ENCODE results near the gene DYNC2LI1.

DNA sequence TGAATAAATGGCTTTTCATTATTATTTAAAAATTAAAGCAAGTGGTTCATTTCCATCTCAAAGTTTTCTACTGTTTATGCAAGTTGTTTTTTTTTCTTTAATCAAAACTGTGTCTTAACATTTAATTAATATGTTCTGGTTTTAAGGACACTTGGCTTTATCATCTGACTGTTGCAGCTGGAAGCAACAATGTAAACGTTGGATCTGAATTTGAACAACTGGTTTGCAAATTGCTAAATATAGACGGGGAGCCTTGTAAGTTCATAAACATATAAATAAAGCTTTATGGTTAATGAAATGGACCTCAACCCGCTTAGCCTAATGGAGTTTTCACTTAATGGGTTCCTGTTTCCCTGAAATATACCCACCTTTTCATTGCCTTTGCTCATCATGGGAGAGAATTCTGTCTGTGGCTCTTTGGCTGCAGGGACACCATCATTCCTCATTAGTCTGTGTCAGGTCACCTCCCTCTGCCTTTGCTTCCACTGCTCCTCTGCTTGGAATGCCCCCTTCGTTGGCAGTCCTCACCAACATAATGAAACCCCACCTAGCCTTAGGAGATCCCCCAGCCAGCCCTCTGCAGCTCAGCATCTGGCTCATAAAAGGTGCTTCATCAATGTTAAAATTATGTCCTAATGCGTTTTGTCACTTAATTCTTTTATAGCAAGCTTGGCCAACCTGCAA is 44.2 kb upstream of the DYNC2LI1 start:
- TF ChIP-seq POLR2A (IDR thresholded peaks at IDR 0.05; ENCODE audit: control extremely low read depth in 1 of 2, low read depth in 2 of 2, low read length in 2 of 2) = no peak
- no peak for TF ChIP-seq BACH1 (IDR thresholded peaks at IDR 0.05; ENCODE audit: low read length)
- TF ChIP-seq, protein P1, sequence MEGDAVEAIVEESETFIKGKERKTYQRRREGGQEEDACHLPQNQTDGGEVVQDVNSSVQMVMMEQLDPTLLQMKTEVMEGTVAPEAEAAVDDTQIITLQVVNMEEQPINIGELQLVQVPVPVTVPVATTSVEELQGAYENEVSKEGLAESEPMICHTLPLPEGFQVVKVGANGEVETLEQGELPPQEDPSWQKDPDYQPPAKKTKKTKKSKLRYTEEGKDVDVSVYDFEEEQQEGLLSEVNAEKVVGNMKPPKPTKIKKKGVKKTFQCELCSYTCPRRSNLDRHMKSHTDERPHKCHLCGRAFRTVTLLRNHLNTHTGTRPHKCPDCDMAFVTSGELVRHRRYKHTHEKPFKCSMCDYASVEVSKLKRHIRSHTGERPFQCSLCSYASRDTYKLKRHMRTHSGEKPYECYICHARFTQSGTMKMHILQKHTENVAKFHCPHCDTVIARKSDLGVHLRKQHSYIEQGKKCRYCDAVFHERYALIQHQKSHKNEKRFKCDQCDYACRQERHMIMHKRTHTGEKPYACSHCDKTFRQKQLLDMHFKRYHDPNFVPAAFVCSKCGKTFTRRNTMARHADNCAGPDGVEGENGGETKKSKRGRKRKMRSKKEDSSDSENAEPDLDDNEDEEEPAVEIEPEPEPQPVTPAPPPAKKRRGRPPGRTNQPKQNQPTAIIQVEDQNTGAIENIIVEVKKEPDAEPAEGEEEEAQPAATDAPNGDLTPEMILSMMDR (IDR thresholded peaks at IDR 0.05; ENCODE audit: control extremely low read depth in 1 of 3, insufficient read depth in 1 of 3, low read depth in 1 of 3, low read length in 3 of 3) = no peak
- no peak for TF ChIP-seq JUN (IDR thresholded peaks at IDR 0.05; ENCODE audit: low read depth, low read length)
- TF ChIP-seq, protein P2, sequence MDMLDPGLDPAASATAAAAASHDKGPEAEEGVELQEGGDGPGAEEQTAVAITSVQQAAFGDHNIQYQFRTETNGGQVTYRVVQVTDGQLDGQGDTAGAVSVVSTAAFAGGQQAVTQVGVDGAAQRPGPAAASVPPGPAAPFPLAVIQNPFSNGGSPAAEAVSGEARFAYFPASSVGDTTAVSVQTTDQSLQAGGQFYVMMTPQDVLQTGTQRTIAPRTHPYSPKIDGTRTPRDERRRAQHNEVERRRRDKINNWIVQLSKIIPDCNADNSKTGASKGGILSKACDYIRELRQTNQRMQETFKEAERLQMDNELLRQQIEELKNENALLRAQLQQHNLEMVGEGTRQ (IDR thresholded peaks at IDR 0.05; ENCODE audit: low read length) = no peak
- TF ChIP-seq CBX8 (IDR thresholded peaks at IDR 0.05; ENCODE audit: borderline replicate concordance, low read depth, low read length) = no peak
- no peak for TF ChIP-seq RNF2 (IDR thresholded peaks at IDR 0.05; ENCODE audit: borderline replicate concordance, low read depth, low read length, missing control alignments, poor library complexity, severe bottlenecking)
- TF ChIP-seq POLR2AphosphoS5 (IDR thresholded peaks at IDR 0.05; ENCODE audit: low read depth, low read length) = no peak
- no peak for TF ChIP-seq RFX5 (IDR thresholded peaks at IDR 0.05; ENCODE audit: borderline replicate concordance, low read depth, low read length)
- TF ChIP-seq, protein P3, sequence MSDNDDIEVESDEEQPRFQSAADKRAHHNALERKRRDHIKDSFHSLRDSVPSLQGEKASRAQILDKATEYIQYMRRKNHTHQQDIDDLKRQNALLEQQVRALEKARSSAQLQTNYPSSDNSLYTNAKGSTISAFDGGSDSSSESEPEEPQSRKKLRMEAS (IDR thresholded peaks at IDR 0.05) = no peak
- TF ChIP-seq NRF1 (IDR thresholded peaks at IDR 0.05; ENCODE audit: low read depth, low read length) = no peak
- no peak for TF ChIP-seq RAD21 (IDR thresholded peaks at IDR 0.05 in 1 of 2, conservative IDR thresholded peaks at IDR 0.05 in 1 of 2; ENCODE audit: low read depth in 2 of 2, low read length in 2 of 2)
- no peak for TF ChIP-seq CTBP2 (IDR thresholded peaks at IDR 0.05; ENCODE audit: borderline replicate concordance, insufficient read depth, insufficient read length, low read length)
